Thyroid gland (tissue), 4 donors: Measurements from ENCODE around the gene GDF11.

ENCODE experiments used
- POLR2A ChIP-seq, 2 donors: fragments of 450-650 bp; IDR thresholded peaks; one replicate each; pipeline ENCODE4 v1.6.1; 2017; ENCODE audit warnings: antibody characterized with exemption in 2 of 2, mild to moderate bottlenecking in 2 of 2, moderate library complexity in 1 of 2
- TF ChIP-seq, protein P1 (sequence below), 6 experiments: fragments of 200-600 bp in 3 of 6; fragments of 450-650 bp in 3 of 6; sonication (generic) in 3 of 6; IDR thresholded peaks; one replicate each; pipeline ENCODE4 v1.5.1; 2016 to 2019; ENCODE audit warnings: antibody characterized with exemption in 6 of 6, mild to moderate bottlenecking in 2 of 6, inconsistent platforms in 1 of 6, moderate library complexity in 1 of 6

DNA sequence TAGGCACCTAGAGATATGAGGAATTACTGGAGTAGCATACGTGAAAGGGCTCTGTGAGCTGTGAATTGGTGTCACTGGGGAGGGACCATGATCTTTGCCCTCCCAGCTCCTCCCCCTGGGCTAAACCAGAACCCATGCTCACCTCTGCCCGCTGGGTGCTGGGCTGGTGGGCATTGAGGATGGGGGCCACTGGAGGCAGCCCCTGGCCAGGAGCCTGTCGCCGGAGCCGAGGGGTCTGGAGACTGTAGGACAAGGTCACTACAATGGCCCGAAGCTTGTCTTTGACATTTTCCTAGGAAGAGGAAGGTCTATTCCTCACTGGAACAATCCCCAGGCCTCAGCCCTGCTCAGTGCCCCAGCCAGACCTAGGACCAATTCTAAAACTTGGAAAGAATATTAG lies 46.8 kb upstream of the GDF11 start:
- TF ChIP-seq, protein P1, sequence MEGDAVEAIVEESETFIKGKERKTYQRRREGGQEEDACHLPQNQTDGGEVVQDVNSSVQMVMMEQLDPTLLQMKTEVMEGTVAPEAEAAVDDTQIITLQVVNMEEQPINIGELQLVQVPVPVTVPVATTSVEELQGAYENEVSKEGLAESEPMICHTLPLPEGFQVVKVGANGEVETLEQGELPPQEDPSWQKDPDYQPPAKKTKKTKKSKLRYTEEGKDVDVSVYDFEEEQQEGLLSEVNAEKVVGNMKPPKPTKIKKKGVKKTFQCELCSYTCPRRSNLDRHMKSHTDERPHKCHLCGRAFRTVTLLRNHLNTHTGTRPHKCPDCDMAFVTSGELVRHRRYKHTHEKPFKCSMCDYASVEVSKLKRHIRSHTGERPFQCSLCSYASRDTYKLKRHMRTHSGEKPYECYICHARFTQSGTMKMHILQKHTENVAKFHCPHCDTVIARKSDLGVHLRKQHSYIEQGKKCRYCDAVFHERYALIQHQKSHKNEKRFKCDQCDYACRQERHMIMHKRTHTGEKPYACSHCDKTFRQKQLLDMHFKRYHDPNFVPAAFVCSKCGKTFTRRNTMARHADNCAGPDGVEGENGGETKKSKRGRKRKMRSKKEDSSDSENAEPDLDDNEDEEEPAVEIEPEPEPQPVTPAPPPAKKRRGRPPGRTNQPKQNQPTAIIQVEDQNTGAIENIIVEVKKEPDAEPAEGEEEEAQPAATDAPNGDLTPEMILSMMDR (IDR thresholded peaks at IDR 0.05): no peak
- no peak for TF ChIP-seq POLR2A (IDR thresholded peaks at IDR 0.05)
